HG03521 (cell line): Measurements from ENCODE around the gene RFX5.
"Not testable (repeated sequence)": the region's sequence is repeated elsewhere in the genome, so short reads cannot be mapped to it uniquely, and the experiment has no call there.

Experiments used
- ATAC-seq: cut with Tn5 transposase; IDR thresholded peaks from one replicate; pipeline ENCODE4 v1.9.1; 2021; ENCODE audit warnings: mild to moderate bottlenecking, moderate library complexity; ENCODE audit not compliant: unreplicated experiment

The RFX5 gene

DNA sequence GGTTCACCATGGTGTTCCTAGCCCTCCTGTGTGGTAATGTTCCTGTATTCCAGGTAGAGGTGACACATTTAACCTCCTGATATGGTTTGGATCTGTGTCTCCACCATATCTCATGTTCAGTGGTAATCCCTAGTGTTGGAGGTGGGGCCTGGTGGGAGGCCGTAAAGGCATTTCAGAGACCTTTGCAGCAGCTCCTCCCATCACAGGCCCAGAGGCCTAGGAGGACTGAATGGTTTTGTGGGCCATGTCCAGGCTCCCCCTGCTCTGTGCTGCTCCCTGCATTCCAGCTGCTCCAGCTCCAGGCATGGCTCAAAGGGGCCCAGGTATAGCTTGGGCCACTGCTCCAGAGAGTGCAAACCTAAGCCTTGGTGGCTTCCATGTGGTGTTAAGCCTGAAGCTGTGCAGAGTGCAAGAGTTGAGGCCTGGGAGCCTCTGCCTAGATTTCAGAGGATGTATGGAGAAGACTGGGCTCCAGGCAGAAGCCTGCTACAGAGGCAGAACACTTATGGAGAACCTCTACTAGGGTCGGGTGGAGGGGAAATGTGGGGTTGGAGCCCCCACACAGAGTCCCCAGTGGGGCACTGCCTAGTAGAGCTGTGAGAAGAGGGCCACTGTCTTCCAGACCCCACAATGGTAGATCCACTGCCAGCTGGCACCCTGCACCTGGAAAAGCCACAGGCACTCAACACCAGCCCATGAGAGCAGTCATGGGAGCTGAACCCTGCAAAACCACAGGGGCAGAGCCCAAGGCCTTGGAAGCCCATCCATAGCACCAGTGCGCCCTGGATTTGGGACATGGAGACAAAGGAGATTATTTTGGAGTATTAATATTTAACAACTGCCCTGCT lies 15.5 kb upstream of the RFX5 start:
- no peak for ATAC-seq

DNA sequence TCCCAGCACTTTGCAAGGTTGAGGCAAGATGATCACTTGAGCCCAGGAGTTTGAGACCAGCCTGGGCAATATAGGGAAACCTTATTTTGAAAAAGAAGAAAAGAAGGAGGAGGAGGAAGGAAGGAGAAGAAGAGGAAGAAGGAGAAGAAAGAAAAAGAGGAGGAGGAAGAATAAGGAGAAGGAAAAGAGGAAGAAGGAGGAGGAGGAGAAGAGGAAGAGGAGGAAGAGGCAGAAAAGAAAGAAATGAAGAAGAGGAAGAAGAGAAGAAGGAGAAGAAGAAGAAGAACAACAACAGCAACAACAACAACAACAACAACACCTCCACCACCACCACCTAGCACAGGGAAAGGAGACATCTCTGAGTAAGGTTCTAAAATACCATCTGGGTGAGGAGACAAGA lies 14.8 kb upstream of the RFX5 start:
- ATAC-seq = no peak

DNA sequence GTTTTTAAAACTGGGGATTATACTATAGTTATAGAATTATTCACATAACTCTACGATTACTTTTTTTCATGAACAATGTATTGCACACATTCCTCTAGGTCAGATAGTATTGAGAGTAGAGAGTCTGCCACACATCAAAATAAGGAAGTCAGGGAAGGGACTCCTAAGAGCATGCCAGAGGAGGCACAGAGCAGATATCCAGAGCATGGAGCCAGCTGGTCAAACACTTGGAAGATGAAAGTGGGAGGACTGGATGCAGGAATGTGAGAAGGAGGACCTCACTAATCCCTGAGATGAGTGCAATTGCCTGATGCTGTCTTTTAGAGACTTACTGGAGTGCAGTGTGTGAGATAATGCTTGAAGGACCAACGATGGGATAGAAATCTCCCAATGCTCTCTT lies 9.6 kb upstream of the RFX5 start:
- no peak for ATAC-seq

DNA sequence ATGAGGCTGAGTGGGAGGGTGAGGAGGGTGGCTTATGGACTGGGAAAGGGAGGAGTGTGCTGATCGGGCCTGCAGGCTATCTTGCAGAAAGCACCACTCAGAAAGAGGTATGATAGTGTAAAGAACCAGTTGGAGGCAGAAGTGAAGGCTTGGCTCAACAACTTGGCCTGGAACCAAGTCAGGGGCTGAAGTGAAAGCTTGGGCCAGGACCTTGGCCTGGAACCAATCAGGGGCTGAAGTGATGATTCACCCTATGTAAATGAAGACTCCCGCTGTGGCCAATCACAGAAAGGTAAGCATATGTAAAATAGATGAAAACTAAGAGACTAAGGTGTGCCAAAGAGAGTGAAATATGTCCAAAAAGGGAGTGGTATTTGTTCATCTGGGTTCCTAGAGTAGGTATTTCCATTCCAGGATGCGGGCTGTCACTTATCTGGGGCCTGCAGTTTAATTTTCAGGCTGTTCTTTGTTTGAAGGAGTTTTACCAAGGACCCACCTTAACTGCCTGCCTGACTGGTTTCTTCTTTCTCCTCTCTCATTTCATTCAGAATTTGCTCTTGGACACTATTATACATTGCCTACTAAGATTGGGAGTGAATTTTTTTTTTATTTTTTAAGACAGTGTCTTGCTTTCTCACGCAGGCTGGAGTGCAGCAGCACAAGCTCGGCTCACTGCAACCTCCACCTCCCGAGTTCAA lies 5.1 kb upstream of the RFX5 start:
- no peak for ATAC-seq

GRCh38 chr1:151350323-151350722 lies 3.3 kb upstream of the RFX5 start:
- not testable (repeated sequence) for ATAC-seq

- no peak for ATAC-seq
These were observed 633 bp upstream of the RFX5 start for GRCh38 chr1:151347523-151348246.

DNA sequence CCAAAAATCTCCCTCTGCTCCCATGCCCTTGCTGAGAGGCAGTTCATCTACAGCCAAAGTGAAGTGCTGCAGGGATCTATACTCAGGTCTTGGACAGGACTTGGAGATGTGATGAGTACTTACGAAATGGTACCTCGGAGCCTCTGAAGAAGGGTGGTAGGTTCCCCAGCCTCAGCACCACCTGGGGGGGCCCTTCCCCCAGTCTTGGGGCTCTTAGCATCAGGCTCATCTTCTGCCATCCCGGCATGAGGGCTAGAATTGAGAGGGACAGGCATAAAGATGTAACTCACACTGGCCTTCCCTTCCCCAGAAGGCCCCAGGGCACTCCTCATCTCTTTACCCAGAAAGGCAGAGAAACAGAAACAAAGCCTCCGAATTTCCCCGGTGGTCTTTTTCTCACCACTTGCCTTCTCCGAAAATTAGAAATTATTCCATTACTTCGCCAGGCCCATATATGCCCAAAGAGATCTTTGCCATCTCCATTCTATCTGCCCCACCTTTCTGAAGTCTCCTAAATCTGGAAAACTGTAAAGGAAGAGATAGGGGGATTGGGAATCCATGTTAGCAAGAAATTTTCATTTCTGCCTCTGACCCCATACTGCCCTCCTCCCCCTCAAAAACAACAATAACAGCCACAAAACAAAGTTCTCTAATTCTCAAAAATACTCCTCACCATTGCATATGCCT lies 827 bp downstream of the RFX5 start:
- ATAC-seq = no peak

GRCh38 chr1:151344291-151344690 lies 2.8 kb downstream of the RFX5 start:
- ATAC-seq = no peak

GRCh38 chr1:151343587-151343986 lies 3.5 kb downstream of the RFX5 start:
- no peak for ATAC-seq

DNA sequence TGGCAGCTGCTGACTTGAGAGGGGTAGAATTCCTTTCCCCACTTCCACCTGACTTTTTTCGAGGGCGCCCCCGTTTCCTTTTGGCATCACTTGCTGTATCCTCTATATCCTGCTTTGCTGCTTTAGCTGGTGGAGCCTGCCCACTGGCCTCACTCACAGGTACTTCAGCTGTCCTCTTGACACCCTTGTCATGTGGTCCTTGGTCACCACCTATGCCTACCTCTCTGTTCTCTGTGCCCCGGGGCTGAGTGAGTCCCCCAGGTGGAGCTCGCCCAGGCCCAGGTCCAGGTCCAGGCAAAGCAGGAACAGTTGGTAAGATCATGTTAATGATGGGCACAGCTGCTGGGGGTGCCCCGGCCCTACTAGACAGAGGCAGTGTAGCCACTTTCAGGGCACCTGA lies 4.5 kb downstream of the RFX5 start:
- no peak for ATAC-seq

GRCh38 chr1:151342021-151342420 lies 5.0 kb downstream of the RFX5 start:
- no peak for ATAC-seq

DNA sequence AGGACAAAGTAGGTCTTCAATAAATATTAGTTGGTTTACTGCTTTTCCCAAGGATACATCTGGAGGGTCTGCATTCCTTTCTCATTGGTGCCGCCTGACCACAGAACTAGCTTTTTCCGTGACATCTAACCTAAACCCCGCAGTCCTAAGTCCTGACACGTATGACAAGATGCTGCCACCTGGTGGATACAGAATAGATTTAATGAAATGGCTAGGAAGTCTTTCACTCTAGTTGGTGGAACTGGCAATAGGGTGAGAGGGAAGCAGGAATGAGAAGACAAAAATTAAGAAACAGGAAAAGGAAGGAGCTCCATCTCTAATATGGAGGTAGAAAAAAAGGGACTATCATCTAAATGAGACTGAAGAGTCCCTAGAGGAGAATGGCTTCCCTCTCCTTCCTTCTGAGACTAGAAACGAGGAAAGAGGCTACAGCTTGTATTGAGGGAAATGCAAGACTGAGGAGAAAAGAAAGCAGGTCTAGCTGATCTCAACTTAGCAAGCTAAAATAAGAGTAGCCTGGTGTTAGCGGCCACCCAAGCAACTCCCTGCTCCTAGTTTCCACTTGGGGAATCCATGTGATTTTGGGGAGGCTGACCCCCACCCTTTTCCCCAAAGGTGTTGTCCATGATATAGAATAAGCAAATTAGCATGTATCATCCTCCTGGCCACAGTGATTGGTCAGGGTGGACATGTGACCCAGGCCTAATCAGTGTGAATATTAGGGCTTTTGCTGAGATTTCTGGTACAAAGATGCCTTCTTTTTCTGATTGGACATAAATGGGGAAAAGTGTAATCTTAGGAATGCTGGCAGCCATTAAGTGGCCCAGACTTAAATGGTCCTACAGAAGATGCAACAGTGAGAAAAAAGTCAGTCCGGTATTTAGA lies 5.9 kb downstream of the RFX5 start:
- no peak for ATAC-seq

DNA sequence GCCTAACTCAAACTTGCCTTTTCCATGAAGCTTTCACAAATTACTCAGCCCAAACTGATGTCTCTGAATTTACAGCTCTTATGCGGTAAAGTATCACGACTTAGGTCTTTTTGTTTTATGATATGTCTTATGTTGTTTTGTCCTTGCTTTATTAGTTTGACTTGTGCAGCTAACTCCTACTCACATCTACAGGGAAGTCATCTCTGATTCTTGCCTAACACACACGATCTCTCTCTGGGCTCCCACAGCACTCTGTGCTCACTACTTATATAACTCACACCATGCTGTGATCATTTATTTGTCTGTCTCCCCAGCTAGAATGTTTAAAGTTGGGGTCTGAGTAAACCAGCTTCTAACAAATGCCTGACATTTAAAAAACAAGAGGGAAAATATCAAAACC lies 10.5 kb downstream of the RFX5 start:
- no peak for ATAC-seq

DNA sequence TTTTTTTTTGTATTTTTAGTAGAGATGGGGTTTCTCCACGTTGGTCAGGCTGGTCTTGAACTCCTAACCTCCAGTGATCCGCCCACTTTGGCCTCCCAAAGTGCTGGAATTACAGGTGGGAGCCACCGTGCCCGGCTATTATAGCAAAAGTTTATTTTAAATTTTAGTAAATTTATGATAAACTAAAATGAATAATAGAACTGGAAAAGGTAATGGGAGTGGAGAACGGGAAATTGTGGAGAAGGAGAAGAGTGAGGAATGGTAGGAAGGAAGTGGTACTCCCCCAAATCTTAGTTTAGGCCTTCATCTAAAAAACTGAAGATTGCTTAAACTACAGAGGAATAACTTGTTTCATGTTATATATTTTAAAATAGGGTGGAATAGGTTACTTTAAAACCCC lies 12.2 kb downstream of the RFX5 start:
- no peak for ATAC-seq

DNA sequence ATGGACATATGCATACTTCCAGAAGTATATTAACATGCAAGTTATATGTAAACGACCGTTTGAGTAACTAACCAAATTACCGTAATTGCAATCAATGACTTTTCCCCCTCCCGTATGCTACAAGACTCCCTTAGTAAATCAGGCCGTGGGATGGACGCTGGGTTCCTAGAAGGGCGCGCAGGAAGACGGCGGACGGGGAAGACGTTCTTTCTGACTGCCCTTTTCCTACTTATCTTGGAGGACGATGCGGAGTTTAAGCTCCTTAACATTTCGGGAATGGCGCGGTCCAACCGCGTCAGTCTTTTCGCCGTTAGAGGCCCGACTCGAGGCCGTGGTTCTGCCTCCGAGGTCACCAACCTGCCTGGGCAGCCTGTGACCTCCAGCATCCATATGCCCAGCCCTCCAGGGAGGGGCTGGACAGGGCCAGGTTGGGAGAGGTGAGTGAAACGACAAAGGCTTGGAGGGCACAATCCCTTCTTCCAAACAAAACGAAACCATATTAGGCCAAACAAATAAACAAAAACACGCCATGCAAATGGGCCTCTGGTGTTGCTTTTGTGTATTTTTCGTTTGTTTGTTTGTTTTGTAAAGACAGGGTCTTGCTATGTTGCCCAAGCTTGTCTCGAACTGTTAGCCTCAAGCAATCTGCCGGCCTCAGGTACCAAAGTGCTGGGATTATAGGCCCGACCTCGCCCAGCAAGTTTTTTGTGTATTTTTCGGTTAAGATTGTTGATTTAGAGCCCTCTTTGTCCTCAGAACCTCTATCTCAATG lies 19.0 kb downstream of the RFX5 start:
- ATAC-seq = no peak

- peak; percentile 85 for ATAC-seq
These were observed 19.7 kb downstream of the RFX5 start, which contains the start of gene PI4KB for GRCh38 chr1:151327223-151327902. Gene PI4KB (minus strand): TSS chr1:151327416. CDS start chr1:151316481, 10,935 bp downstream.

- ATAC-seq = peak; percentile 22
These were observed 20.3 kb downstream of the RFX5 start for GRCh38 chr1:151326619-151327222.
